H1 (cell line): ENCODE results near the gene TAF8. TPM values are rescaled to one million over a fixed set of nuclear protein-coding genes. Genes with fewer than 3 reads are reported as not detected.

Source experiments
- CTCF ChIA-PET: fragments of 300-600 bp; sonication (Branson Sonifier 250); formaldehyde crosslinking; loops from one replicate; lab custom pipeline; 2021; ENCODE audit not compliant: partially characterized antibody; lab: Charles Lee
- POLR2A ChIA-PET: fragments of 300-600 bp; sonication (Branson Sonifier 250); formaldehyde crosslinking; loops from one replicate; lab custom pipeline; 2021; ENCODE audit warnings: inconsistent platforms; ENCODE audit not compliant: partially characterized antibody; lab: Charles Lee
- DNase-seq, 2 experiments: peaks; one replicate each; pipeline versions ENCODE4 v3.0.0 to v3.0.0-alpha.2; 2010 to 2022; ENCODE audit warnings: low spot score in 2 of 2, low read depth in 1 of 2, mixed read lengths in 1 of 2
- FAIRE-seq: peaks from 2 replicates; lab custom pipeline; 2011; peaks lifted over from hg19 to GRCh38; lab: Jason Lieb, UNC
- H2AFZ ChIP-seq: 2 replicates; pipeline ENCODE4 v1.8.1; 2012; ENCODE audit warnings: low read length, inconsistent platforms
- H2AK5ac ChIP-seq: 2 replicates; pipeline ENCODE4 v1.6.1; 2013; ENCODE audit warnings: low read depth, low read length
- H2BK120ac ChIP-seq: replicated peaks from 2 replicates; pipeline ENCODE3; 2013; ENCODE audit warnings: low read depth, low read length, inconsistent platforms
- H2BK12ac ChIP-seq: 2 replicates; pipeline ENCODE4 v1.6.1; 2013; ENCODE audit warnings: low read depth, low read length
- H2BK15ac ChIP-seq: 2 replicates; pipeline ENCODE4 v1.6.1; 2013; ENCODE audit warnings: low read length
- H2BK20ac ChIP-seq: 2 replicates; pipeline ENCODE4 v1.6.1; 2013; ENCODE audit warnings: low read length
- H2BK5ac ChIP-seq: 2 replicates; pipeline ENCODE4 v1.6.1; 2013; ENCODE audit warnings: low read depth, low read length
- H3K14ac ChIP-seq: 2 replicates; pipeline ENCODE4 v1.6.1; 2013; ENCODE audit warnings: inconsistent platforms; ENCODE audit not compliant: insufficient read length
- H3K18ac ChIP-seq: 2 replicates; pipeline ENCODE4 v1.6.1; 2013; ENCODE audit warnings: low read length; ENCODE audit errors: extremely low read depth
- H3K23ac ChIP-seq: 2 replicates; pipeline ENCODE4 v1.6.1; 2013; ENCODE audit warnings: inconsistent platforms; ENCODE audit not compliant: insufficient read length
- H3K23me2 ChIP-seq: 2 replicates; pipeline ENCODE4 v1.6.1; 2013; ENCODE audit warnings: low read depth, low read length
- H3K27ac ChIP-seq: 2 replicates; pipeline ENCODE4 v1.6.1; 2011; ENCODE audit warnings: low read depth, low read length, inconsistent platforms
- H3K27me3 ChIP-seq, 4 experiments: replicated peaks in 1 of 4; 1 replicate in 1 of 4; 2 replicates in 3 of 4; pipeline versions ENCODE4 v1.6.1 to v1.8.1; 2011 to 2013; ENCODE audit warnings: low read length in 3 of 4, mild to moderate bottlenecking in 3 of 4, inconsistent platforms in 2 of 4, mixed read lengths in 2 of 4, moderate library complexity in 1 of 4; ENCODE audit not compliant: control insufficient read depth in 3 of 4, insufficient read depth in 3 of 4; ENCODE audit errors: extremely low read depth in 1 of 4
- H3K36me3 ChIP-seq, 4 experiments: 2 replicates each; pipeline versions ENCODE4 v1.6.1 to v1.8.1; 2011 to 2013; ENCODE audit warnings: mild to moderate bottlenecking in 4 of 4, low read length in 3 of 4, moderate library complexity in 2 of 4, control low read depth in 1 of 4, inconsistent platforms in 1 of 4; ENCODE audit not compliant: insufficient read depth in 4 of 4, control insufficient read depth in 2 of 4
- H3K4ac ChIP-seq: replicated peaks from 2 replicates; pipeline ENCODE3; 2013; ENCODE audit warnings: low read length, low read depth, mixed read lengths, inconsistent platforms; ENCODE audit not compliant: insufficient read length
- H3K4me1 ChIP-seq, 4 experiments: replicated peaks in 1 of 4; 1 replicate in 1 of 4; 2 replicates in 3 of 4; pipeline versions ENCODE4 v1.6.1 to v1.8.1; 2011 to 2013; ENCODE audit warnings: low read length in 3 of 4, inconsistent platforms in 2 of 4, mixed read lengths in 1 of 4; ENCODE audit not compliant: insufficient read depth in 4 of 4, control insufficient read depth in 3 of 4
- H3K4me2 ChIP-seq, 2 experiments: 2 replicates each; pipeline versions ENCODE4 v1.6.1 to v1.8.1; 2011 to 2013; ENCODE audit warnings: low read depth in 2 of 2, low read length in 2 of 2, control low read depth in 1 of 2, inconsistent platforms in 1 of 2, mild to moderate bottlenecking in 1 of 2; ENCODE audit not compliant: insufficient read depth in 1 of 2
- H3K4me3 ChIP-seq, 4 experiments: fragments of 200-600, 300-600 bp in 1 of 4; sonication (generic), shearing (Covaris generic), sonication (Bioruptor Twin) in 1 of 4; 2 replicates each; pipeline versions ENCODE4 v1.5.1 to v1.8.1; 2011 to 2016; ENCODE audit warnings: low read length in 4 of 4, low read depth in 3 of 4, control low read depth in 2 of 4, inconsistent platforms in 2 of 4, mild to moderate bottlenecking in 2 of 4, mixed read lengths in 1 of 4, moderate library complexity in 1 of 4; ENCODE audit not compliant: insufficient read depth in 2 of 4; ENCODE audit errors: extremely low read depth in 1 of 4
- H3K56ac ChIP-seq: replicated peaks from 2 replicates; pipeline ENCODE3; 2013; ENCODE audit warnings: low read depth, mild to moderate bottlenecking, mixed read lengths, low read length, inconsistent platforms; ENCODE audit not compliant: insufficient read length
- H3K79me1 ChIP-seq: 2 replicates; pipeline ENCODE4 v1.6.1; 2013; ENCODE audit warnings: low read depth, low read length, control low read depth
- H3K79me2 ChIP-seq, 2 experiments: 2 replicates each; pipeline versions ENCODE4 v1.6.1 to v1.8.1; 2012 to 2013; ENCODE audit warnings: low read length in 2 of 2, mild to moderate bottlenecking in 2 of 2, inconsistent platforms in 1 of 2; ENCODE audit not compliant: insufficient read depth in 2 of 2, control insufficient read depth in 1 of 2
- H3K9ac ChIP-seq, 4 experiments: replicated peaks in 1 of 4; 1 replicate in 1 of 4; 2 replicates in 3 of 4; pipeline versions ENCODE4 v1.6.1 to v1.8.1; 2011 to 2013; ENCODE audit warnings: low read depth in 3 of 4, low read length in 3 of 4, control low read depth in 2 of 4, mild to moderate bottlenecking in 2 of 4, moderate library complexity in 2 of 4, inconsistent platforms in 1 of 4; ENCODE audit errors: extremely low read depth in 1 of 4
- H3K9me3 ChIP-seq, 2 experiments: 2 replicates each; pipeline versions ENCODE4 v1.6.1 to v1.8.1; 2012 to 2013; ENCODE audit warnings: mild to moderate bottlenecking in 2 of 2, moderate library complexity in 2 of 2, control low read depth in 1 of 2, inconsistent platforms in 1 of 2, low read depth in 1 of 2, low read length in 1 of 2, mixed read lengths in 1 of 2; ENCODE audit not compliant: insufficient read depth in 2 of 2
- H4K20me1 ChIP-seq, 2 experiments: replicated peaks in 1 of 2; 2 replicates each; pipeline versions ENCODE3 to v1.8.1; 2011 to 2013; ENCODE audit warnings: inconsistent platforms in 2 of 2, low read length in 2 of 2, mild to moderate bottlenecking in 1 of 2; ENCODE audit not compliant: insufficient read depth in 2 of 2, control insufficient read depth in 1 of 2
- H4K5ac ChIP-seq: 2 replicates; pipeline ENCODE4 v1.6.1; 2013; ENCODE audit warnings: low read length, low read depth, mixed read lengths, inconsistent platforms; ENCODE audit not compliant: insufficient read length
- H4K8ac ChIP-seq: 2 replicates; pipeline ENCODE4 v1.8.0; 2013; ENCODE audit warnings: mild to moderate bottlenecking, moderate library complexity, low read length, inconsistent platforms; ENCODE audit not compliant: insufficient read depth; ENCODE audit errors: extremely low read depth
- H4K91ac ChIP-seq: replicated peaks from 2 replicates; pipeline ENCODE3; 2013; ENCODE audit warnings: low read length, mixed read lengths, inconsistent platforms; ENCODE audit not compliant: insufficient read length
- ATF2 ChIP-seq: IDR thresholded peaks from 2 replicates; pipeline ENCODE4 v1.6.1; 2012; ENCODE audit warnings: low read length, inconsistent platforms
- BRCA1 ChIP-seq: IDR thresholded peaks from 2 replicates; pipeline ENCODE4 v1.6.1; 2012; ENCODE audit warnings: low read depth, low read length, improper control_type of control experiment
- EZH2 ChIP-seq: fragments of 200-600 bp; sonication (generic); IDR thresholded peaks from 2 replicates; pipeline ENCODE4 v1.7.1; 2012; ENCODE audit warnings: low read depth, mild to moderate bottlenecking, moderate library complexity, low read length, inconsistent platforms; ENCODE audit not compliant: severe bottlenecking
- FOSL1 ChIP-seq: IDR thresholded peaks from 2 replicates; pipeline ENCODE4 v1.6.1; 2011; ENCODE audit warnings: mild to moderate bottlenecking, low read depth, low read length, moderate library complexity; ENCODE audit not compliant: insufficient read depth
- KDM4A ChIP-seq: IDR thresholded peaks from one replicate; pipeline ENCODE4 v1.7.1; 2012; ENCODE audit warnings: low read depth, mild to moderate bottlenecking, moderate library complexity, low read length, inconsistent platforms; ENCODE audit not compliant: severe bottlenecking
- POU5F1 ChIP-seq: IDR thresholded peaks from 2 replicates; pipeline ENCODE4 v1.6.1; 2011; ENCODE audit warnings: low read depth, mild to moderate bottlenecking, low read length, moderate library complexity
- RAD21 ChIP-seq, 2 experiments: IDR thresholded peaks in 1 of 2; conservative IDR thresholded peaks in 1 of 2; 2 replicates each; pipeline ENCODE4 v1.6.1; 2011; ENCODE audit warnings: low read depth in 2 of 2, low read length in 2 of 2, improper control_type of control experiment in 1 of 2, inconsistent platforms in 1 of 2, mild to moderate bottlenecking in 1 of 2, moderate library complexity in 1 of 2
- RXRA ChIP-seq: IDR thresholded peaks from 2 replicates; pipeline ENCODE4 v1.6.1; 2011; ENCODE audit warnings: low read depth, mild to moderate bottlenecking, low read length, moderate library complexity; ENCODE audit not compliant: insufficient read depth
- SAP30 ChIP-seq: fragments of 300-600 bp; sonication (generic); IDR thresholded peaks from 2 replicates; pipeline ENCODE4 v1.7.1; 2012; ENCODE audit warnings: low read length, moderate library complexity, mild to moderate bottlenecking, inconsistent platforms; ENCODE audit not compliant: insufficient read depth, insufficient replicate concordance
- TCF12 ChIP-seq: IDR thresholded peaks from 2 replicates; pipeline ENCODE4 v1.6.1; 2011; ENCODE audit warnings: low read depth, mild to moderate bottlenecking, low read length
- WGBS, 2 experiments: shearing (Covaris generic) in 1 of 2; methylation state at CpG; one replicate each; pipeline versions ENCODE4 v1.1.6 to v1.1.7; 2013 to 2015; ENCODE audit warnings: low lambda C conversion rate in 2 of 2, mixed read lengths in 2 of 2, inconsistent platforms in 1 of 2, low coverage in 1 of 2, missing lambda C conversion rate in 1 of 2; ENCODE audit not compliant: insufficient replicate concordance in 2 of 2, insufficient coverage in 1 of 2, insufficient read length in 1 of 2; ENCODE audit errors: extremely low coverage in 1 of 2, missing lambda C conversion rate in 1 of 2; 5-methylcytosine and 5-hydroxymethylcytosine counted together
- polyA plus RNA-seq, 7 experiments: library from polyadenylated mRNA; depleted of rRNA in 3 of 7; stranded (reverse) in 5 of 7; unstranded in 2 of 7; fragments of >200 nt in 5 of 7; fragments of 200-250 nt in 2 of 7; gene quantifications; 1 replicate in 5 of 7; 2 replicates in 1 of 7; 4 replicates in 1 of 7; pipeline versions ENCODE4 v1.2.1 to v1.2.3, GENCODE V29; 2011 to 2013; ENCODE audit warnings: missing spikeins in 2 of 7, mixed read lengths in 2 of 7
- total RNA-seq: library from RNA; stranded (reverse); fragmentation: NEBNext Ultra II Directional; extraction: Animal tissue kit (Norgen Biotek cat#: 25700); gene quantifications from 2 replicates; pipeline ENCODE4 v1.2.1, GENCODE V29; 2021

The TAF8 gene
- total and polyA plus RNA-seq, 2 of the 8 experiments (the other 6 are each of a cell fraction or from before 2014, with no cell fraction given) = 32.2 to 34.0 TPM

- no peaks in the 10 kb centered on the region for H3K23me2 ChIP-seq
- H3K4me2 ChIP-seq = no peak overlapping the region
- H4K91ac ChIP-seq = no peak overlapping the region
- no peak overlapping the region for H2BK20ac ChIP-seq
- H2BK120ac ChIP-seq = no peak overlapping the region
- DNase-seq = no peak
- H4K5ac ChIP-seq = no peak overlapping the region
- FAIRE-seq = no peak
- H2BK5ac ChIP-seq = no peak overlapping the region
- H2BK12ac ChIP-seq = no peak overlapping the region
- no peak overlapping the region for H3K27ac ChIP-seq
- no peaks in the 10 kb centered on the region for H3K36me3 ChIP-seq
- H2AK5ac ChIP-seq = no peak overlapping the region
- H3K4ac ChIP-seq = no peak overlapping the region
- POLR2A ChIA-PET = interaction anchor here (1.4 to 1.7 kb wide), 3 partner anchors 10 to 96 kb away, joined by 3 read pairs; partner anchors contain the start of genes BYSL and MED20
- CTCF ChIA-PET = interaction anchor here (0.6 to 2.2 kb wide), 4 partner anchors 9 to 169 kb away, joined by 3 to 9 read pairs (median 4); no protein-coding TSS in a partner anchor
- H4K20me1 ChIP-seq = no peaks in the 10 kb centered on the region
- WGBS, 2 experiments = 89% methylated on average over 4 of the region's 4 CpGs; no CpG with 5 or more reads in 1 of the 2 experiments
- no peak overlapping the region for H2AFZ ChIP-seq
- peak overlapping the region; percentile 33; the same call in 1 of the 2 replicates for H2BK15ac ChIP-seq
- H3K9me3 ChIP-seq = no peaks in the 10 kb centered on the region
- H3K23ac ChIP-seq = no peak overlapping the region
- no peak overlapping the region for H4K8ac ChIP-seq
- H3K18ac ChIP-seq = no peak overlapping the region
- H3K27me3 ChIP-seq = no peaks in the 10 kb centered on the region
- H3K56ac ChIP-seq = no peak overlapping the region
- no peaks in the 10 kb centered on the region for H3K79me1 ChIP-seq
- H3K9ac ChIP-seq = no peak overlapping the region
- H3K4me1 ChIP-seq = no peaks in the 10 kb centered on the region
- no peaks in the 10 kb centered on the region for H3K79me2 ChIP-seq
- no peak overlapping the region for H3K4me3 ChIP-seq
- no peak overlapping the region for H3K14ac ChIP-seq
- TF ChIP-seq POU5F1 = no peak
- no peak for TF ChIP-seq TCF12
- TF ChIP-seq KDM4A = no peak
- TF ChIP-seq RAD21 (IDR thresholded peaks at IDR 0.05 in 1 of 2, conservative IDR thresholded peaks at IDR 0.05 in 1 of 2; ENCODE audit: low read depth in 2 of 2, low read length in 2 of 2) = no peak
- no peak for TF ChIP-seq ATF2
- no peak for TF ChIP-seq BRCA1
- TF ChIP-seq SAP30 = no peak
- TF ChIP-seq FOSL1 = no peak
- TF ChIP-seq RXRA = no peak
- TF ChIP-seq EZH2 = no peak
These were observed 33.2 kb upstream of the TAF8 start for GRCh38 chr6:42017021-42017643.
